DOHH2 (cell line): Measurements from ENCODE around the gene TSPAN4.

ENCODE experiments used
- H3F3A ChIP-seq: fragments of 200-600 bp; sonication (generic), shearing (Covaris generic); 2 replicates; pipeline ENCODE4 v1.6.0; 2016; ENCODE audit warnings: antibody characterized with exemption, mild to moderate bottlenecking; ENCODE audit not compliant: control insufficient read depth, insufficient read depth
- H3K27ac ChIP-seq: fragments of 200-600 bp; sonication (generic); 2 replicates; pipeline ENCODE4 v1.5.1; 2014; ENCODE audit warnings: low read depth, mild to moderate bottlenecking, low read length, moderate library complexity
- H3K27me3 ChIP-seq: fragments of 200-600 bp; sonication (generic); 2 replicates; pipeline ENCODE4 v1.6.1; 2014; ENCODE audit warnings: mild to moderate bottlenecking, low read length, mixed read lengths; ENCODE audit not compliant: control insufficient read depth
- H3K36me3 ChIP-seq: fragments of 200-600 bp; sonication (generic); 2 replicates; pipeline ENCODE4 v1.6.1; 2014; ENCODE audit warnings: mild to moderate bottlenecking, low read length, moderate library complexity, mixed read lengths; ENCODE audit not compliant: control insufficient read depth
- H3K4me1 ChIP-seq: fragments of 200-600 bp; sonication (generic); 2 replicates; pipeline ENCODE4 v1.6.1; 2014; ENCODE audit warnings: mild to moderate bottlenecking, low read length, mixed read lengths; ENCODE audit not compliant: control insufficient read depth
- H3K4me2 ChIP-seq: fragments of 200-600 bp; sonication (generic); 2 replicates; pipeline ENCODE4 v1.6.0; 2014; ENCODE audit warnings: mild to moderate bottlenecking, low read length, moderate library complexity
- H3K4me3 ChIP-seq: fragments of 200-600 bp; sonication (generic); 2 replicates; pipeline ENCODE4 v1.5.1; 2014; ENCODE audit warnings: mild to moderate bottlenecking, low read length, mixed read lengths
- H3K79me2 ChIP-seq: fragments of 200-600 bp; sonication (generic); 2 replicates; pipeline ENCODE4 v1.6.1; 2014; ENCODE audit warnings: mild to moderate bottlenecking, low read length, mixed read lengths; ENCODE audit not compliant: control insufficient read depth
- H3K9me2 ChIP-seq: fragments of 200-600 bp; sonication (generic); replicated peaks from 2 replicates; pipeline ENCODE4 v1.6.1; 2014; ENCODE audit warnings: mild to moderate bottlenecking, low read length, mixed read lengths; ENCODE audit not compliant: control insufficient read depth
- H3K9me3 ChIP-seq: fragments of 200-600 bp; sonication (generic); 2 replicates; pipeline ENCODE4 v1.6.1; 2014; ENCODE audit warnings: antibody characterized with exemption, low read length, mixed read lengths; ENCODE audit not compliant: control insufficient read depth, insufficient read depth
- H4K20me1 ChIP-seq: fragments of 200-600 bp; sonication (generic); 2 replicates; pipeline ENCODE4 v1.6.0; 2014; ENCODE audit warnings: low read depth, mild to moderate bottlenecking, antibody characterized with exemption, low read length, moderate library complexity; ENCODE audit not compliant: control insufficient read depth, insufficient read depth
- EZH2phosphoT487 ChIP-seq: fragments of 200-600 bp; sonication (generic); IDR thresholded peaks from 2 replicates; pipeline ENCODE4 v1.6.1; 2017; ENCODE audit warnings: borderline replicate concordance, mild to moderate bottlenecking, antibody characterized with exemption, low read length, moderate library complexity, mixed read lengths
- TF ChIP-seq, protein P1 (sequence below): fragments of 200-600 bp; sonication (generic); IDR thresholded peaks from one replicate; pipeline ENCODE4 v1.5.1; 2014; ENCODE audit warnings: antibody characterized with exemption, mild to moderate bottlenecking, low read depth, low read length; ENCODE audit not compliant: poor library complexity, severe bottlenecking

The TSPAN4 gene

DNA sequence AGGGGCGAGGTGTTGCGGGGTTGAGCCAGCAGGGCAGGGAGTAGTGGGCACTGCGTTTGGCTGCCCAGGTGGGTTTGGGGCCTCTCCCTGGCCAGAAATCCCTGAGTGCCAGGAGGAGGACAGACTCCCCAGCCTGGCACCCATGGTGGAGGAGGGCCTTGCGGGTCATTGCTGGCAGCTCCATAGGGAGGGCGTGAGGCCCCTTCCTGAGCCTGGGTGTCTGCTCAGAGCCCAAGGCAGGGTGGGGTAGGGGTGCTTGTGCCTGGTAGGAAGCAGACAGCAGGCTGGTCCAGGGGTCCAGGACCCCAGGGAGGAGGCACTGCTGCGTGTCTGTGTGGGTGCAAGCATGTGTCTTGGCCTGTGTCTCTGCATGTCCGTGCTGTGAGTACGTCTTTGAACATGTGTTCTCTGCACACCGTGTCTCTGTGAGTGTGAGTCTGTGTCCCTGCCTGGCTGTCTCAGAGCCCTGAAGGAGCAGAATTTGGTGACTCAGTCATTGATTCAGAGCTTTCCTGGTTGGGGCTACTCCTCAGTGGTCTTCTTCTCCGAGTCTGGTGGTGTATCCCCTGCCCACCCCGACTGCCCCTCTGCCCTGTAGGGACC is 3.9 kb downstream of the TSPAN4 start:
- H3K79me2 ChIP-seq = peaks cover 8% of the 10 kb centered on the region
- H4K20me1 ChIP-seq = peaks cover 4% of the 10 kb centered on the region; the same call in 1 of the 2 replicates
- H3K27ac ChIP-seq = no peak overlapping the region
- no peaks in the 10 kb centered on the region for H3K9me2 ChIP-seq
- H3K4me3 ChIP-seq = no peak overlapping the region
- H3K4me1 ChIP-seq = peaks cover 33% of the 10 kb centered on the region
- peaks cover 29% of the 10 kb centered on the region for H3K27me3 ChIP-seq
- no peaks in the 10 kb centered on the region for H3F3A ChIP-seq
- no peaks in the 10 kb centered on the region for H3K9me3 ChIP-seq
- TF ChIP-seq, protein P1, sequence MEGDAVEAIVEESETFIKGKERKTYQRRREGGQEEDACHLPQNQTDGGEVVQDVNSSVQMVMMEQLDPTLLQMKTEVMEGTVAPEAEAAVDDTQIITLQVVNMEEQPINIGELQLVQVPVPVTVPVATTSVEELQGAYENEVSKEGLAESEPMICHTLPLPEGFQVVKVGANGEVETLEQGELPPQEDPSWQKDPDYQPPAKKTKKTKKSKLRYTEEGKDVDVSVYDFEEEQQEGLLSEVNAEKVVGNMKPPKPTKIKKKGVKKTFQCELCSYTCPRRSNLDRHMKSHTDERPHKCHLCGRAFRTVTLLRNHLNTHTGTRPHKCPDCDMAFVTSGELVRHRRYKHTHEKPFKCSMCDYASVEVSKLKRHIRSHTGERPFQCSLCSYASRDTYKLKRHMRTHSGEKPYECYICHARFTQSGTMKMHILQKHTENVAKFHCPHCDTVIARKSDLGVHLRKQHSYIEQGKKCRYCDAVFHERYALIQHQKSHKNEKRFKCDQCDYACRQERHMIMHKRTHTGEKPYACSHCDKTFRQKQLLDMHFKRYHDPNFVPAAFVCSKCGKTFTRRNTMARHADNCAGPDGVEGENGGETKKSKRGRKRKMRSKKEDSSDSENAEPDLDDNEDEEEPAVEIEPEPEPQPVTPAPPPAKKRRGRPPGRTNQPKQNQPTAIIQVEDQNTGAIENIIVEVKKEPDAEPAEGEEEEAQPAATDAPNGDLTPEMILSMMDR = no peak
- no peak for TF ChIP-seq EZH2phosphoT487
- peaks cover 4% of the 10 kb centered on the region; the same call in 1 of the 2 replicates for H3K36me3 ChIP-seq
- H3K4me2 ChIP-seq = no peak overlapping the region

DNA sequence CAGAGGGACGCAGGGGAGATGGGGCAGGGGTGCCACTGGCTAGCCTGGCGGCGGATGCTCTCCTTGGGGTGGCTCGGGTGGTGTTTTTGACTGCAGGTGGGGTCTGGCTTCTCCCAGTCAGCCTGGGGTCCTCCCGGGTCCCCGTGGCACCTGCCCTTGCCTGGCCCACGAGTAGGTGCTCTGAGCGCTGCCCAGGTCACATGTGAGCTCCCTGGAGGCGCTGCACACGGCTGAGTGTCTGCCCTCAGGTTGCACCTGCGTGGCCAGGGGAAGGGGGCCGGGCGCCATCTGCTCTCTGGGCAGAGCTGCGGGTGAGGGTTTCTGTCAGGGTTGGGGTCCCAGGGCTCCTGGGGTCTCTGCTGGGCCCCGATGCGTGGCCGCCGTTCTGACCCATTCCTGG is 5.2 kb downstream of the TSPAN4 start:
- H3K9me2 ChIP-seq = no peaks in the 10 kb centered on the region
- no peaks in the 10 kb centered on the region for H3F3A ChIP-seq
- peaks cover 4% of the 10 kb centered on the region; the same call in 1 of the 2 replicates for H4K20me1 ChIP-seq
- H3K27ac ChIP-seq = no peak overlapping the region
- H3K79me2 ChIP-seq = no peaks in the 10 kb centered on the region
- TF ChIP-seq, protein P1 = no peak
- no peak for TF ChIP-seq EZH2phosphoT487
- no peak overlapping the region for H3K4me2 ChIP-seq
- no peaks in the 10 kb centered on the region for H3K9me3 ChIP-seq
- H3K36me3 ChIP-seq = no peaks in the 10 kb centered on the region
- H3K4me1 ChIP-seq = peaks cover 33% of the 10 kb centered on the region
- no peak overlapping the region for H3K4me3 ChIP-seq
- peaks cover 29% of the 10 kb centered on the region for H3K27me3 ChIP-seq

DNA sequence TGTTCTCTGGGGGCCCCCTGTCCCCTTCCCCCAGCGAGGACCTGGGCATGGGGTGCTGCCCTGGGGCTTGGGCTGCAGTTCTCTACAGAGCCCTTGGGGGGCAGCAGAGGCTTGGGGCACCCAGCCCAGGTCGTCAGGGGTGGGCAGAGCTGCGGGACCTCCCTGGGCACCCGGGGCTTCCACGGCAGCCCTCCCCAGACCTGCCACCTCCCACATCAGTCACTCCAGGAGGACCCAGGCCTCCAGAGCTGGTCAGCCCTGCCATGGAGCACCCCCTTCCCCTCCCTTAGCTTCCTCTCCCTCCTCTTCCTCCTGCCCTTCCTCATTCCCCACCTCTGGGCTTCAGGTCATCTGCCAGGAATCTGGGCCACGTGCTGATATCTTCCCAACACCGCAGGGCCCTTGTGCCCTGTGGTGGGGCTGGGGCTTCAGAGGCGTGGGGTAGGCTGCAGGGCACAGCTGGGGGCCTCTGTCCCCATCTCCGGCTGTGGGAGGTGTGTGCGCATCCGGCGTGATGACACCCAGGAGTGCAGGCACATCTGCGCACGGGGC is 5.8 kb downstream of the TSPAN4 start:
- peak overlapping the region; percentile 82 for H3K4me2 ChIP-seq
- H3K4me3 ChIP-seq = peak overlapping the region; percentile 67
- TF ChIP-seq EZH2phosphoT487 = no peak
- TF ChIP-seq, protein P1 = peak; percentile 91
- peaks cover 30% of the 10 kb centered on the region for H3K4me1 ChIP-seq
- no peak overlapping the region for H3K27ac ChIP-seq
- H3K27me3 ChIP-seq = peaks cover 26% of the 10 kb centered on the region
- H3F3A ChIP-seq = no peaks in the 10 kb centered on the region
- H3K79me2 ChIP-seq = no peaks in the 10 kb centered on the region
- H3K9me2 ChIP-seq = no peaks in the 10 kb centered on the region
- no peaks in the 10 kb centered on the region for H3K9me3 ChIP-seq
- H3K36me3 ChIP-seq = no peaks in the 10 kb centered on the region
- peaks cover 4% of the 10 kb centered on the region; the same call in 1 of the 2 replicates for H4K20me1 ChIP-seq
